Measurements from ENCODE around the gene SIGLECL1. TPM values are rescaled to one million over a fixed set of nuclear protein-coding genes. Genes with fewer than 3 reads are reported as not detected.

The SIGLECL1 gene
- total RNA-seq, 6 experiments from 2014 or later: not detected

DNA sequence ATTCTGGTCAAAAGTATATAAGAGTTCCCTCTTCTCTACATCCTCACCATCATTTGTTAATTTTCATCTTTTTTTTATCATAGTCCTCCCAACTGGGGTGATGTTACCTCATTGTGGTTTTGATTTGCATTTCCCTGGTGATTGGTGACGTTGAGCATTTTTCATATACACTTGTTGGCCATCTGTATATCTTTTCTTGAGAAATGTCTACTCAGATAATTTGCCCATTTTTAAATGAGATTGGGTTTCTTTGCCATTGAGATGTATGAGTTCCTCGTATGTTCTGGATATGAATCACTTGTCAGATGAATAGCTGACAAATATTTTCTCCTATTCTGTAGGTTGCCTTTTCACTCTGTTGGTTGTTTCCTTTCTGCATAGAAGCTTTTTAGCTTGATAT is 23.6 kb upstream of the SIGLECL1 start:
- TF ChIP-seq, protein P1, sequence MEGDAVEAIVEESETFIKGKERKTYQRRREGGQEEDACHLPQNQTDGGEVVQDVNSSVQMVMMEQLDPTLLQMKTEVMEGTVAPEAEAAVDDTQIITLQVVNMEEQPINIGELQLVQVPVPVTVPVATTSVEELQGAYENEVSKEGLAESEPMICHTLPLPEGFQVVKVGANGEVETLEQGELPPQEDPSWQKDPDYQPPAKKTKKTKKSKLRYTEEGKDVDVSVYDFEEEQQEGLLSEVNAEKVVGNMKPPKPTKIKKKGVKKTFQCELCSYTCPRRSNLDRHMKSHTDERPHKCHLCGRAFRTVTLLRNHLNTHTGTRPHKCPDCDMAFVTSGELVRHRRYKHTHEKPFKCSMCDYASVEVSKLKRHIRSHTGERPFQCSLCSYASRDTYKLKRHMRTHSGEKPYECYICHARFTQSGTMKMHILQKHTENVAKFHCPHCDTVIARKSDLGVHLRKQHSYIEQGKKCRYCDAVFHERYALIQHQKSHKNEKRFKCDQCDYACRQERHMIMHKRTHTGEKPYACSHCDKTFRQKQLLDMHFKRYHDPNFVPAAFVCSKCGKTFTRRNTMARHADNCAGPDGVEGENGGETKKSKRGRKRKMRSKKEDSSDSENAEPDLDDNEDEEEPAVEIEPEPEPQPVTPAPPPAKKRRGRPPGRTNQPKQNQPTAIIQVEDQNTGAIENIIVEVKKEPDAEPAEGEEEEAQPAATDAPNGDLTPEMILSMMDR (IDR thresholded peaks at IDR 0.05): no peak
- TF ChIP-seq POLR2A (IDR thresholded peaks at IDR 0.05): no peak
- ATAC-seq (no peak), DNase-seq (no peak)
- H3K9me3 ChIP-seq: no peaks in the 10 kb centered on the region
- no peaks in the 10 kb centered on the region for H3K4me1 ChIP-seq
- no peak overlapping the region for H3K4me3 ChIP-seq
- no peaks in the 10 kb centered on the region for H3K36me3 ChIP-seq
- intact Hi-C loops (cut with DNase I): no loop called here
- H3K27ac ChIP-seq: no peak overlapping the region
- 17% methylated on average over 2 of the region's 2 CpGs for WGBS (ENCODE audit: insufficient coverage, low coverage, low lambda C conversion rate, missing lambda C conversion rate)
- H3K27me3 ChIP-seq: no peaks in the 10 kb centered on the region

DNA sequence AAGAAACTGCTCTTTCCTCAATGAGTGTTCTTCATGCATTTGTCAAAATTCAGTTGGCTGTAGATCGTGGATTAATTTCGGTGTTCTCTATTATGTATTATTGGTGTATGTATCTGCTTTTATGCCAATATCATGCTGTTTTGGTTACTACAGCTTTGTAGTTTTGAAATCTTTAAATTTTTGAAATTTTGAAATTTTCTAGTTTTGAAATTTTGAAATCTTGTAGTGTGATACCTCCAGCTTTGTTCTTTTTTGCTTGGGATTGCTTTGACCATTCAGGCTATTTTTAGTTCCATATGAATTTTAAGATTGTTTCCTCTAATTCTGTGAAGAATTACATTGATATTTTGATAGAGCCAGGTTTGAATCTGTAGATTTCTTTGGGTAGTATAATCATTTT is 22.9 kb upstream of the SIGLECL1 start:
- ATAC-seq (no peak), DNase-seq (no peak)
- H3K4me1 ChIP-seq: no peaks in the 10 kb centered on the region
- no peak overlapping the region for H3K4me3 ChIP-seq
- intact Hi-C loops (cut with DNase I): no loop called here
- no peaks in the 10 kb centered on the region for H3K27me3 ChIP-seq
- H3K36me3 ChIP-seq: no peaks in the 10 kb centered on the region
- H3K9me3 ChIP-seq: no peaks in the 10 kb centered on the region
- WGBS (ENCODE audit: insufficient coverage, low coverage, low lambda C conversion rate, missing lambda C conversion rate): 32% methylated on average over 2 of the region's 2 CpGs
- no peak overlapping the region for H3K27ac ChIP-seq
- TF ChIP-seq POLR2A (IDR thresholded peaks at IDR 0.05): no peak
- TF ChIP-seq, protein P1 (IDR thresholded peaks at IDR 0.05): no peak

DNA sequence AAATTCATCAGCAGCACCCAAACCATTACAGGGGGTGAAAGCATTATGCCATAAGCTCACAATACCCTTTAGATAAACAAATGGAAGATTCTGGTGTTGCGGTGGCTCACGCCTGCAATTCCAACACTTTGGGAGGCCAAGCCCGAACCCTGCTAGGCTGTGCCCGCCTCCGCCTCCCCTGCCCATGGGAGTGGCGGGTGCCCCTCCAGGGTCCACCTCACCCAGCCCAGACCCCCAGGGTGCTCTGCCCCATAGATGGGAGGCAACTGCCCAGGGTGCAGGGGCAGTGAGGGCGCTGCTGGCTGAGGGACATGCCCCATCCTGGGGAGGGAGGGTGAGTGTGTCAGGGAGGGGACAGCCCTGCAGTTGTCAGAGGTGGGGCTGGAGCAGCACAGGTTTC is 10.0 kb upstream of the SIGLECL1 start:
- ATAC-seq: peak in 1 of 4 donors; percentile 46
- no peak for DNase-seq
- H3K4me1 ChIP-seq: no peaks in the 10 kb centered on the region
- no peak for TF ChIP-seq POLR2A (IDR thresholded peaks at IDR 0.05)
- TF ChIP-seq, protein P1 (IDR thresholded peaks at IDR 0.05): no peak
- no peaks in the 10 kb centered on the region for H3K9me3 ChIP-seq
- intact Hi-C loops (cut with DNase I): no loop called here
- no peaks in the 10 kb centered on the region for H3K27me3 ChIP-seq
- no peaks in the 10 kb centered on the region for H3K36me3 ChIP-seq
- 82% methylated on average over 5 of the region's 7 CpGs for WGBS (ENCODE audit: insufficient coverage, low coverage, low lambda C conversion rate, missing lambda C conversion rate)
- no peak overlapping the region for H3K4me3 ChIP-seq
- H3K27ac ChIP-seq: no peak overlapping the region

DNA sequence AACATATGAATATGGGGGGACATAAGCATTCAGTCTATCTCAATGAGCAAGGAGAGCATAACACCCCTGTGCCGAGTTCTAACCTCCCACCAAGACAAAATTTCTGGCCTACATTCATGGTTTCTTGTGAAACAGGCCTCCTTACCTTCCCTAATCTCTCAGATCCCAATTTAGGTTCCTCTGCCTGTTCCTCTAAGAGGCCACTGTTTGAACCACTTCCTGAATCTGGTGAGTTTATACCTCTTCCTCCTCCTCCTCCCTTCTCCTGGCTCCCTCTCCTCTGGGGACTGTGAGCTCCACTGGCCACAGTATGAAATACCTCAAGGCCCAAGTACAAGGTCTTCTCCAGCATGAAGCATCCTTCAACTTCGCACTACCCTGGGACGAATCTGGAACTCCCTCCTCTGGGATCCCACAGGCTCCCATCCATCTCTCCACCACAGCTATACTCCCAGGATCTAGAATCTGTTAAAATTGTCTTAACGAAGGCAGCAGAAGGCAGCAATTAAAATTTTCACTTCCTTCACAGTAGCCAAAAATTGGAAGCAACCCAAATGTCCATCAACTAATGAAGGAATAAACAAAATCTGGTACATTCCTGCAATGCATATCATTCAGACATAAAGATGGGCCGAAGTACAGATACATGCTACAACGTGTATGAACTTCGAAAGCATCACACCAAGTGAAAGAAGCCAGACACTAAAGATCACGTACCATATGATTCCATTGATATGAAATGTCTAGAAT is 7.8 kb upstream of the SIGLECL1 start:
- Histone ChIP-seq H3K9me3 (no peaks in the 10 kb centered on the region), H3K27me3 (no peaks in the 10 kb centered on the region), H3K27ac (no peak overlapping the region), H3K4me1 (no peaks in the 10 kb centered on the region), H3K4me3 (no peak overlapping the region), H3K36me3 (no peaks in the 10 kb centered on the region)
- 43% methylated on average over 8 of the region's 8 CpGs for WGBS (ENCODE audit: insufficient coverage, low coverage, low lambda C conversion rate, missing lambda C conversion rate)
- no peak for DNase-seq
- intact Hi-C loops (cut with DNase I): no loop called here
- TF ChIP-seq POLR2A (IDR thresholded peaks at IDR 0.05): no peak
- TF ChIP-seq, protein P1 (IDR thresholded peaks at IDR 0.05): no peak
- no peak for ATAC-seq
